ENCODE data around the gene XPA. TPM values are rescaled to one million over a fixed set of nuclear protein-coding genes. Genes with fewer than 3 reads are reported as not detected.

XPA gene
- total and polyA plus RNA-seq, 10 of the 15 experiments (the other 5 are each of a cell fraction or from before 2014, with no cell fraction given): 6.2 to 19.9 (median 12.3) TPM

DNA sequence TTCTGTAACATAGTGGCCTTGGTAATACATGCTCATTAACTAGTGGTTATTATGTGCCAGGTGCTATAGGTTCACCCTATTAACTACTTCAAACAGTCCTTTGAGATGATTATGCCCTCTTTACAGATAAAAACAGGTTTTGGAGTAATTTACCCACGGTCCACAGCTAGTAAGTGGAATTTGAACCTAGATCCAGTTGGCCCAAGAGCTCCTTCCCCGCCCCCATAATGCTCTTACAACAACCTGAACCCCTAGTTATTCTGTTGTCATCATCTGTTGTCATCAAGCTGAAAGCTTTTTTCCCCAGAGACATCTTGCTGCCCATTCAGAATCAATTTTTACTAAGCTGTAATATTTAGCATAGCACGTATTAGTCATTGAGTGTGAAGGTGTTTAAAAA is 23.2 kb downstream of the XPA start:
- H3K79me2 ChIP-seq (ENCODE audit: control insufficient read depth, insufficient read depth, low read length): no peaks in the 10 kb centered on the region
- ATAC-seq: no peak
- CTCF ChIA-PET: interaction anchor here (0.8 to 1.3 kb wide), 4 partner anchors 23 to 205 kb away, joined by 3 to 5 read pairs (median 4); partner anchors contain the start of genes NCBP1, TSTD2 and XPA
- DNase-seq (ENCODE audit: low read depth, low spot score): no peak
- H3K27ac ChIP-seq (ENCODE audit: control insufficient read depth, insufficient read depth): no peak overlapping the region
- no peak overlapping the region for H3K4me3 ChIP-seq
- H3K4me1 ChIP-seq (ENCODE audit: control insufficient read depth, insufficient read depth, low read length): peaks cover 3% of the 10 kb centered on the region; the same call in 1 of the 2 replicates
- no peak for TF ChIP-seq EGR1 (IDR thresholded peaks at IDR 0.05; ENCODE audit: borderline replicate concordance in 1 of 2, low read depth in 2 of 2, low read length in 2 of 2)
- no peak for TF ChIP-seq CBX3 (IDR thresholded peaks at IDR 0.05; ENCODE audit: borderline replicate concordance, low read depth)
- no peak for TF ChIP-seq CHD4 (IDR thresholded peaks at IDR 0.05)
- TF ChIP-seq PKNOX1 (IDR thresholded peaks at IDR 0.05): no peak
- H3K4me2 ChIP-seq (ENCODE audit: control insufficient read depth, insufficient read depth): no peak overlapping the region
- intact Hi-C loops (cut with micrococcal nuclease; ENCODE audit: unreplicated experiment) (no loop called here), in situ Hi-C loops (cut with MboI) (no loop called here)
- no peaks in the 10 kb centered on the region for H3K27me3 ChIP-seq (replicated peaks in 1 of 2; ENCODE audit: control insufficient read depth in 2 of 2, insufficient read depth in 2 of 2, low read length in 1 of 2)
- 97% methylated on average over 3 of the region's 3 CpGs for WGBS (ENCODE audit: insufficient coverage, insufficient replicate concordance, low lambda C conversion rate, missing lambda C conversion rate)
- BruUV-seq (replicated peaks): no TSS peak
- SMC1A ChIA-PET (ENCODE audit: uncharacterized antibody, unreplicated experiment): interaction anchor here (0.7 to 1.1 kb wide), 5 partner anchors 13 to 205 kb away, joined by 3 read pairs; no protein-coding TSS in a partner anchor
- H3K36me3 ChIP-seq (ENCODE audit: control insufficient read depth in 2 of 2, insufficient read depth in 2 of 2, low read length in 1 of 2): peaks cover 7 to 42% of the 10 kb centered on the region in 2 experiments
- FAIRE-seq: no peak
- POLR2A ChIA-PET: interaction anchor here (1.2 kb wide), 1 partner anchor 23 kb away, joined by 3 read pairs; the partner anchor contains the start of gene XPA
- no peaks in the 10 kb centered on the region for H4K20me1 ChIP-seq (ENCODE audit: control insufficient read depth, insufficient read depth)
- no peak overlapping the region for H3K9ac ChIP-seq (ENCODE audit: control insufficient read depth, insufficient read depth, low read length)
- RAD21 ChIA-PET (ENCODE audit: unreplicated experiment): interaction anchor here (0.8 to 0.9 kb wide), 2 partner anchors 31 to 205 kb away, joined by 3 read pairs; no protein-coding TSS in a partner anchor
- H3K9me3 ChIP-seq (replicated peaks; ENCODE audit: control insufficient read depth, insufficient read depth, low read length): no peaks in the 10 kb centered on the region
- no peak overlapping the region for H2AFZ ChIP-seq (ENCODE audit: control insufficient read depth, low read depth, low read length)

DNA sequence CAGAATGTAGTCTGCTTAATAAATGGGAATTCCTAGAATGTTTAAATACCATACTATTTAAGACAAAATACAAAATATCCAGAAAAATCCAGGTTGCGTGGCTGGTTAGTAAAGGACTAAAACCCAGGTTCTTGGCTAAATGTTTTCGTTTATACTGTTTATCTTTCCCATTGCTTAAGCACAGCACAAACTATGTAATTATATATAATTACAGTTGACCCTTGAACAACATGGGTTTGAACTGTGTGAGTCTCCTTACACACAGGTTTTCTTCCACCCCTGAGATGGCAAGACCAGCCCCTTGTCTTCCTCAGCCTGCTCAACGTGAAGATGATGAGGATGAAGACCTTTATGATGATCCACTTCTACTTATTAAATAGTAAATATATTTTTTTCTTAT is 24.7 kb downstream of the XPA start:
- no peak for ATAC-seq
- no peak for FAIRE-seq
- no TSS peak for BruUV-seq (replicated peaks)
- no peak overlapping the region for H3K4me2 ChIP-seq (ENCODE audit: control insufficient read depth, insufficient read depth)
- 96% methylated on average over 3 of the region's 3 CpGs for WGBS (ENCODE audit: insufficient coverage, insufficient replicate concordance, low lambda C conversion rate, missing lambda C conversion rate)
- intact Hi-C loops (cut with micrococcal nuclease; ENCODE audit: unreplicated experiment) (no loop called here), in situ Hi-C loops (cut with MboI) (no loop called here)
- ChIA-PET RAD21 (ENCODE audit: unreplicated experiment) (no interaction called here), SMC1A (ENCODE audit: uncharacterized antibody, unreplicated experiment) (interaction anchor here (1.2 to 1.3 kb wide), 2 partner anchors 16 to 24 kb away, joined by 3 read pairs; partner anchors contain the start of gene XPA), CTCF (interaction anchor here (0.9 kb wide), 1 partner anchor 26 kb away, joined by 3 read pairs; no protein-coding TSS in a partner anchor), POLR2A (no interaction called here)
- H3K9me3 ChIP-seq (replicated peaks; ENCODE audit: control insufficient read depth, insufficient read depth, low read length): no peaks in the 10 kb centered on the region
- peaks cover 9 to 44% of the 10 kb centered on the region in 2 experiments for H3K36me3 ChIP-seq (ENCODE audit: control insufficient read depth in 2 of 2, insufficient read depth in 2 of 2, low read length in 1 of 2)
- no peak overlapping the region for H3K4me3 ChIP-seq
- H3K79me2 ChIP-seq (ENCODE audit: control insufficient read depth, insufficient read depth, low read length): no peaks in the 10 kb centered on the region
- H4K20me1 ChIP-seq (ENCODE audit: control insufficient read depth, insufficient read depth): no peaks in the 10 kb centered on the region
- no peak overlapping the region for H3K9ac ChIP-seq (ENCODE audit: control insufficient read depth, insufficient read depth, low read length)
- H2AFZ ChIP-seq (ENCODE audit: control insufficient read depth, low read depth, low read length): no peak overlapping the region
- H3K27ac ChIP-seq (ENCODE audit: control insufficient read depth, insufficient read depth): no peak overlapping the region
- peaks cover 3% of the 10 kb centered on the region; the same call in 1 of the 2 replicates for H3K4me1 ChIP-seq (ENCODE audit: control insufficient read depth, insufficient read depth, low read length)
- no peaks in the 10 kb centered on the region for H3K27me3 ChIP-seq (replicated peaks in 1 of 2; ENCODE audit: control insufficient read depth in 2 of 2, insufficient read depth in 2 of 2, low read length in 1 of 2)
- DNase-seq (ENCODE audit: low read depth, low spot score): no peak
- TF ChIP-seq BACH1 (IDR thresholded peaks at IDR 0.05; ENCODE audit: borderline replicate concordance): no peak
- no peak for TF ChIP-seq PML (IDR thresholded peaks at IDR 0.05; ENCODE audit: low read length)
- no peak for TF ChIP-seq HDAC6 (IDR thresholded peaks at IDR 0.05; ENCODE audit: unreplicated experiment)
- TF ChIP-seq, protein P1, sequence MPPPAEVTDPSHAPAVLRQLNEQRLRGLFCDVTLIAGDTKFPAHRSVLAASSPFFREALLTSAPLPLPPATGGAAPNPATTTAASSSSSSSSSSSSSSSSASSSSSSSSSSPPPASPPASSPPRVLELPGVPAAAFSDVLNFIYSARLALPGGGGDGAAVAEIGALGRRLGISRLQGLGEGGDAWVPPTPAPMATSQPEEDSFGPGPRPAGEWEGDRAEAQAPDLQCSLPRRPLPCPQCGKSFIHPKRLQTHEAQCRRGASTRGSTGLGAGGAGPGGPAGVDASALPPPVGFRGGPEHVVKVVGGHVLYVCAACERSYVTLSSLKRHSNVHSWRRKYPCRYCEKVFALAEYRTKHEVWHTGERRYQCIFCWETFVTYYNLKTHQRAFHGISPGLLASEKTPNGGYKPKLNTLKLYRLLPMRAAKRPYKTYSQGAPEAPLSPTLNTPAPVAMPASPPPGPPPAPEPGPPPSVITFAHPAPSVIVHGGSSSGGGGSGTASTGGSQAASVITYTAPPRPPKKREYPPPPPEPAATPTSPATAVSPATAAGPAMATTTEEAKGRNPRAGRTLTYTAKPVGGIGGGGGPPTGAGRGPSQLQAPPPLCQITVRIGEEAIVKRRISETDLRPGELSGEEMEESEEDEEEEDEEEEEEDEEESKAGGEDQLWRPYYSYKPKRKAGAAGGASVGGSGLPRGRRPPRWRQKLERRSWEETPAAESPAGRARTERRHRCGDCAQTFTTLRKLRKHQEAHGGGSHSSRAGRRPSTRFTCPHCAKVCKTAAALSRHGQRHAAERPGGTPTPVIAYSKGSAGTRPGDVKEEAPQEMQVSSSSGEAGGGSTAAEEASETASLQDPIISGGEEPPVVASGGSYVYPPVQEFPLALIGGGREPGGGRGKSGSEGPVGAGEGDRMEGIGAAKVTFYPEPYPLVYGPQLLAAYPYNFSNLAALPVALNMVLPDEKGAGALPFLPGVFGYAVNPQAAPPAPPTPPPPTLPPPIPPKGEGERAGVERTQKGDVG (CRISPR knock-in tag; IDR thresholded peaks at IDR 0.05): no peak

Measured in GM12878 (cell line).